Measurements from ENCODE around the gene RASGRF2. TPM values are rescaled to one million over a fixed set of nuclear protein-coding genes. Genes with fewer than 3 reads are reported as not detected.

RASGRF2 gene
- total RNA-seq, 4 donors from 2014 or later, result 3.6 to 6.3 (median 4.8) TPM

GRCh38 chr5:81136557-81136956, 176.4 kb downstream of the RASGRF2 start:
- H3K27ac ChIP-seq, result no peak overlapping the region
- in situ Hi-C loops (cut with MboI; ENCODE audit: low sequenced_read_pairs in 4 of 4), result no loop called here
- no peak overlapping the region for H3K4me3 ChIP-seq
- TF ChIP-seq POLR2A (IDR thresholded peaks at IDR 0.05) (no peak), CTCF (IDR thresholded peaks at IDR 0.05 in 4 of 5, conservative IDR thresholded peaks at IDR 0.05 in 1 of 5) (no peak)
- H3K27me3 ChIP-seq, result no peaks in the 10 kb centered on the region
- DNase-seq (no peak), ATAC-seq (no peak)
- H3K4me1 ChIP-seq, result peaks cover 0 to 4% of the 10 kb centered on the region in 2 donors
- H3K36me3 ChIP-seq, result no peaks in the 10 kb centered on the region
- intact Hi-C loops (cut with DNase I; ENCODE audit: low total_unique reads), result no loop called here
- H3K9me3 ChIP-seq, result no peaks in the 10 kb centered on the region

- no peak overlapping the region for H3K4me3 ChIP-seq
These were observed 177.7 kb downstream of the RASGRF2 start for GRCh38 chr5:81137833-81138232.

GRCh38 chr5:81140441-81140840, 180.3 kb downstream of the RASGRF2 start:
- Histone ChIP-seq H3K27me3 (no peaks in the 10 kb centered on the region), H3K27ac (no peak overlapping the region)

More at GRCh38 chr5:81137833-81138232, 177.7 kb downstream of the RASGRF2 start:
- no peaks in the 10 kb centered on the region for H3K36me3 ChIP-seq
- intact Hi-C loops (cut with DNase I; ENCODE audit: low total_unique reads), result no loop called here
- peaks cover 0 to 4% of the 10 kb centered on the region in 2 donors for H3K4me1 ChIP-seq
- no peaks in the 10 kb centered on the region for H3K27me3 ChIP-seq
- in situ Hi-C loops (cut with MboI; ENCODE audit: low sequenced_read_pairs in 4 of 4), result no loop called here
- DNase-seq (no peak), ATAC-seq (no peak)
- TF ChIP-seq CTCF (IDR thresholded peaks at IDR 0.05 in 4 of 5, conservative IDR thresholded peaks at IDR 0.05 in 1 of 5) (no peak), POLR2A (IDR thresholded peaks at IDR 0.05) (no peak)
- no peaks in the 10 kb centered on the region for H3K9me3 ChIP-seq
- H3K27ac ChIP-seq, result no peak overlapping the region

GRCh38 chr5:81140943-81141342, 180.8 kb downstream of the RASGRF2 start:
- no peak overlapping the region for H3K4me3 ChIP-seq
- no peak for TF ChIP-seq POLR2A (IDR thresholded peaks at IDR 0.05)
- TF ChIP-seq CTCF (IDR thresholded peaks at IDR 0.05 in 4 of 5, conservative IDR thresholded peaks at IDR 0.05 in 1 of 5), result no peak
- ATAC-seq (no peak), DNase-seq (no peak)
- no peaks in the 10 kb centered on the region for H3K27me3 ChIP-seq
- peaks cover 0 to 4% of the 10 kb centered on the region in 2 donors for H3K4me1 ChIP-seq
- intact Hi-C loops (cut with DNase I; ENCODE audit: low total_unique reads), result no loop called here
- H3K27ac ChIP-seq, result no peak overlapping the region
- H3K9me3 ChIP-seq, result no peaks in the 10 kb centered on the region
- no peaks in the 10 kb centered on the region for H3K36me3 ChIP-seq
- in situ Hi-C loops (cut with MboI; ENCODE audit: low sequenced_read_pairs in 4 of 4), result no loop called here

More at GRCh38 chr5:81140441-81140840, 180.3 kb downstream of the RASGRF2 start:
- peaks cover 0 to 4% of the 10 kb centered on the region in 2 donors for H3K4me1 ChIP-seq
- no peak for DNase-seq
- H3K36me3 ChIP-seq, result no peaks in the 10 kb centered on the region
- no peak overlapping the region for H3K4me3 ChIP-seq
- intact Hi-C loops (cut with DNase I; ENCODE audit: low total_unique reads) (no loop called here), in situ Hi-C loops (cut with MboI; ENCODE audit: low sequenced_read_pairs in 4 of 4) (no loop called here)
- no peak for TF ChIP-seq POLR2A (IDR thresholded peaks at IDR 0.05)
- no peaks in the 10 kb centered on the region for H3K9me3 ChIP-seq
- ATAC-seq, result no peak

- no peak for DNase-seq
- in situ Hi-C loops (cut with MboI; ENCODE audit: low sequenced_read_pairs in 4 of 4), result no loop called here
- Histone ChIP-seq H3K36me3 (no peaks in the 10 kb centered on the region), H3K27ac (no peak overlapping the region), H3K9me3 (no peaks in the 10 kb centered on the region), H3K4me1 (peaks cover 0 to 4% of the 10 kb centered on the region in 2 donors), H3K27me3 (no peaks in the 10 kb centered on the region), H3K4me3 (no peak overlapping the region)
- no peak for ATAC-seq
- intact Hi-C loops (cut with DNase I; ENCODE audit: low total_unique reads), result no loop called here
- TF ChIP-seq CTCF (IDR thresholded peaks at IDR 0.05 in 4 of 5, conservative IDR thresholded peaks at IDR 0.05 in 1 of 5) (no peak), POLR2A (IDR thresholded peaks at IDR 0.05) (no peak)
These were observed 181.9 kb downstream of the RASGRF2 start for GRCh38 chr5:81142108-81142507.
